HCT116 (cell line): Measurements from ENCODE around the gene SAYSD1. TPM values are rescaled to one million over a fixed set of nuclear protein-coding genes. Genes with fewer than 3 reads are reported as not detected.

Source experiments
- ATAC-seq: fragments of 200-7000 bp; cut with Tn5 transposase; 2 replicates; pipeline ENCODE4 v1.9.1; 2020; ENCODE audit warnings: mild to moderate bottlenecking, moderate library complexity
- BruUV-seq: library from RNA; stranded (reverse); fragments of 400-500 nt; replicated peaks from 2 replicates; lab custom pipeline; 2021; lab: Mats Ljungman, UMichigan
- CTCF ChIA-PET: fragments of 300-600 bp; sonication (Branson Sonifier 250); formaldehyde crosslinking; loops from one replicate; lab custom pipeline; 2021; ENCODE audit warnings: antibody characterized with exemption; lab: Charles Lee
- POLR2A ChIA-PET: fragments of 300-600, 350-600 bp; sonication (Branson Sonifier 250); formaldehyde crosslinking; loops from one replicate; lab custom pipeline; 2021; ENCODE audit warnings: antibody characterized with exemption; lab: Charles Lee
- RAD21 ChIA-PET, 2 experiments: fragments of 300-600 bp; sonication (Branson Sonifier 250); formaldehyde crosslinking; loops; one replicate each; lab custom pipeline; 2023; ENCODE audit warnings: low total read pairs in 2 of 2; ENCODE audit not compliant: uncharacterized antibody in 2 of 2, unreplicated experiment in 2 of 2, low non-redundant PET in 1 of 2; lab: Charles Lee
- DNase-seq: peaks from one replicate; pipeline ENCODE4 v3.0.0-alpha.2; 2010; ENCODE audit warnings: low read depth, low spot score
- H2AFZ ChIP-seq: fragments of 200-600 bp; shearing (Covaris generic), sonication (generic); 2 replicates; pipeline ENCODE4 v1.6.1; 2017; ENCODE audit warnings: low read depth, mixed run types, mixed read lengths, antibody characterized with exemption, low read length; ENCODE audit not compliant: poor library complexity, severe bottlenecking
- H3K27ac ChIP-seq: 2 replicates; pipeline ENCODE4 v1.5.1; 2012; ENCODE audit warnings: low read depth, low read length
- H3K27me3 ChIP-seq: fragments of 200-600 bp; sonication (generic); 2 replicates; pipeline ENCODE4 v1.6.1; 2016; ENCODE audit warnings: mixed run types, low read length, mixed read lengths; ENCODE audit not compliant: insufficient read depth
- H3K36me3 ChIP-seq, 2 experiments: fragments of 200-500 bp in 1 of 2; fragments of 200-600 bp in 1 of 2; sonication (Bioruptor generic) in 1 of 2; sonication (generic) in 1 of 2; 2 replicates each; pipeline versions ENCODE4 v1.5.1 to v1.6.1; 2014 to 2016; ENCODE audit warnings: low read length in 2 of 2, inconsistent platforms in 1 of 2, mixed read lengths in 1 of 2, mixed run types in 1 of 2; ENCODE audit not compliant: insufficient read depth in 2 of 2, control insufficient read depth in 1 of 2
- H3K4me1 ChIP-seq, 2 experiments: fragments of 200-600 bp in 1 of 2; sonication (generic) in 1 of 2; 2 replicates each; pipeline versions ENCODE4 v1.5.1 to v1.6.1; 2012 to 2017; ENCODE audit warnings: low read length in 2 of 2, inconsistent platforms in 1 of 2, mild to moderate bottlenecking in 1 of 2, mixed read lengths in 1 of 2, mixed run types in 1 of 2, moderate library complexity in 1 of 2; ENCODE audit not compliant: insufficient read depth in 2 of 2, control insufficient read depth in 1 of 2
- H3K4me2 ChIP-seq: fragments of 200-600 bp; sonication (generic); 2 replicates; pipeline ENCODE4 v1.6.1; 2017; ENCODE audit warnings: mixed run types, low read length, mixed read lengths
- H3K4me3 ChIP-seq, 2 experiments: fragments of 200-600 bp in 1 of 2; sonication (generic) in 1 of 2; replicated peaks in 1 of 2; 2 replicates each; pipeline ENCODE4 v1.5.1; 2011 to 2016; ENCODE audit warnings: low read length in 2 of 2, control low read depth in 1 of 2, low read depth in 1 of 2, mild to moderate bottlenecking in 1 of 2, mixed read lengths in 1 of 2, mixed run types in 1 of 2
- H3K79me2 ChIP-seq: fragments of 200-600 bp; sonication (generic); 2 replicates; pipeline ENCODE4 v1.6.1; 2017; ENCODE audit warnings: mild to moderate bottlenecking, mixed run types, low read length, moderate library complexity, mixed read lengths; ENCODE audit not compliant: insufficient read depth
- H3K9ac ChIP-seq: fragments of 200-600 bp; sonication (generic); 2 replicates; pipeline ENCODE4 v1.6.1; 2016; ENCODE audit warnings: low read length, mixed read lengths
- H3K9me2 ChIP-seq: fragments of 200-600 bp; sonication (generic), shearing (Covaris generic); 2 replicates; pipeline ENCODE4 v1.6.1; 2017; ENCODE audit warnings: mixed run types, mild to moderate bottlenecking, moderate library complexity; ENCODE audit not compliant: insufficient read depth
- H3K9me3 ChIP-seq, 2 experiments: fragments of 200-500 bp in 1 of 2; fragments of 200-600 bp in 1 of 2; sonication (Bioruptor generic) in 1 of 2; sonication (generic) in 1 of 2; 2 replicates each; pipeline ENCODE4 v1.6.1; 2014 to 2017; ENCODE audit warnings: low read length in 2 of 2, mixed read lengths in 2 of 2, inconsistent platforms in 1 of 2, low read depth in 1 of 2, mild to moderate bottlenecking in 1 of 2, mixed run types in 1 of 2, moderate library complexity in 1 of 2; ENCODE audit not compliant: control insufficient read depth in 1 of 2, insufficient read depth in 1 of 2
- H4K20me1 ChIP-seq: fragments of 200-600 bp; sonication (generic), shearing (Covaris generic); 2 replicates; pipeline ENCODE4 v1.6.1; 2017; ENCODE audit warnings: mixed run types, mild to moderate bottlenecking, moderate library complexity; ENCODE audit not compliant: insufficient read depth
- CBX3 ChIP-seq: IDR thresholded peaks from 2 replicates; pipeline ENCODE4 v1.6.1; 2012; ENCODE audit warnings: low read depth
- CTCF ChIP-seq, 3 experiments: fragments of 200-600 bp in 1 of 3; sonication (generic) in 1 of 3; IDR thresholded peaks in 2 of 3; conservative IDR thresholded peaks in 1 of 3; 2 replicates each; pipeline ENCODE4 v1.5.1; 2012 to 2017; ENCODE audit warnings: low read depth in 2 of 3, low read length in 2 of 3, antibody characterized with exemption in 1 of 3, borderline replicate concordance in 1 of 3, control low read depth in 1 of 3, mild to moderate bottlenecking in 1 of 3, mixed read lengths in 1 of 3, mixed run types in 1 of 3, moderate library complexity in 1 of 3; ENCODE audit not compliant: insufficient read depth in 1 of 3
- EGR1 ChIP-seq: IDR thresholded peaks from 2 replicates; pipeline ENCODE4 v1.6.1; 2012; ENCODE audit warnings: low read depth
- ELF1 ChIP-seq: IDR thresholded peaks from 2 replicates; pipeline ENCODE4 v1.6.1; 2012; ENCODE audit warnings: low read depth, borderline replicate concordance
- EZH2phosphoT487 ChIP-seq: fragments of 200-600 bp; IDR thresholded peaks from 2 replicates; pipeline ENCODE4 v1.6.1; 2018; ENCODE audit warnings: antibody characterized with exemption, borderline replicate concordance
- JUND ChIP-seq: IDR thresholded peaks from 2 replicates; pipeline ENCODE4 v1.6.1; 2012
- MAX ChIP-seq: IDR thresholded peaks from 2 replicates; pipeline ENCODE4 v1.6.1; 2012
- POLR2AphosphoS5 ChIP-seq: IDR thresholded peaks from 2 replicates; pipeline ENCODE4 v1.6.1; 2011; ENCODE audit warnings: mild to moderate bottlenecking, low read depth, low read length, moderate library complexity
- SIN3A ChIP-seq: IDR thresholded peaks from 2 replicates; pipeline ENCODE4 v1.6.1; 2012; ENCODE audit warnings: low read depth
- SP1 ChIP-seq: IDR thresholded peaks from 2 replicates; pipeline ENCODE4 v1.6.1; 2012; ENCODE audit warnings: low read depth
- TCF7L2 ChIP-seq: IDR thresholded peaks from 2 replicates; pipeline ENCODE4 v1.7.0; 2011; ENCODE audit warnings: borderline replicate concordance, inconsistent platforms; ENCODE audit not compliant: insufficient read depth, insufficient read length; ENCODE audit errors: extremely low read depth
- YY1 ChIP-seq: IDR thresholded peaks from 2 replicates; pipeline ENCODE4 v1.6.1; 2011; ENCODE audit warnings: low read length, low read depth, moderate library complexity, mild to moderate bottlenecking; ENCODE audit not compliant: insufficient replicate concordance; ENCODE audit errors: extremely low read depth
- ZNF274 ChIP-seq: fragments of 200-500 bp; sonication (Bioruptor generic); IDR thresholded peaks from 2 replicates; pipeline ENCODE4 v1.6.1; 2014; ENCODE audit warnings: mild to moderate bottlenecking, low read depth, low read length, inconsistent platforms
- intact Hi-C: fragments of 100-400 bp; cut with micrococcal nuclease; formaldehyde crosslinking; loops from 2 replicates; pipeline ENCODE4 v1.10.0; 2022
- total RNA-seq: library from RNA; stranded (reverse); gene quantifications from one replicate; pipeline ENCODE4 v1.2.1, GENCODE V29; 2021; ENCODE audit not compliant: unreplicated experiment
- TF ChIP-seq, protein P1 (sequence below): IDR thresholded peaks from 2 replicates; pipeline ENCODE4 v1.6.1; 2011; ENCODE audit warnings: mild to moderate bottlenecking, low read length, moderate library complexity; ENCODE audit not compliant: insufficient replicate concordance; ENCODE audit errors: extremely low read depth
- TF ChIP-seq, protein P2 (sequence below): IDR thresholded peaks from 2 replicates; pipeline ENCODE4 v1.6.1; 2012; ENCODE audit warnings: low read depth

The SAYSD1 gene
- total RNA-seq, 1 experiment from 2014 or later, result 10.1 TPM

GRCh38 chr6:39056191-39056590 lies 58.8 kb downstream of the SAYSD1 start:
- no TSS peak for BruUV-seq
- no peak for TF ChIP-seq CBX3
- TF ChIP-seq EZH2phosphoT487, result no peak
- TF ChIP-seq ZNF274, result no peak
- no peak for TF ChIP-seq TCF7L2
- no peak for TF ChIP-seq POLR2AphosphoS5
- no peak for TF ChIP-seq YY1
- no peak for TF ChIP-seq SP1
- TF ChIP-seq, protein P1, sequence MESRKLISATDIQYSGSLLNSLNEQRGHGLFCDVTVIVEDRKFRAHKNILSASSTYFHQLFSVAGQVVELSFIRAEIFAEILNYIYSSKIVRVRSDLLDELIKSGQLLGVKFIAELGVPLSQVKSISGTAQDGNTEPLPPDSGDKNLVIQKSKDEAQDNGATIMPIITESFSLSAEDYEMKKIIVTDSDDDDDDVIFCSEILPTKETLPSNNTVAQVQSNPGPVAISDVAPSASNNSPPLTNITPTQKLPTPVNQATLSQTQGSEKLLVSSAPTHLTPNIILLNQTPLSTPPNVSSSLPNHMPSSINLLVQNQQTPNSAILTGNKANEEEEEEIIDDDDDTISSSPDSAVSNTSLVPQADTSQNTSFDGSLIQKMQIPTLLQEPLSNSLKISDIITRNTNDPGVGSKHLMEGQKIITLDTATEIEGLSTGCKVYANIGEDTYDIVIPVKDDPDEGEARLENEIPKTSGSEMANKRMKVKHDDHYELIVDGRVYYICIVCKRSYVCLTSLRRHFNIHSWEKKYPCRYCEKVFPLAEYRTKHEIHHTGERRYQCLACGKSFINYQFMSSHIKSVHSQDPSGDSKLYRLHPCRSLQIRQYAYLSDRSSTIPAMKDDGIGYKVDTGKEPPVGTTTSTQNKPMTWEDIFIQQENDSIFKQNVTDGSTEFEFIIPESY, result no peak
- no peak for TF ChIP-seq ELF1
- no peak for TF ChIP-seq MAX
- TF ChIP-seq EGR1, result no peak
- TF ChIP-seq, protein P2, sequence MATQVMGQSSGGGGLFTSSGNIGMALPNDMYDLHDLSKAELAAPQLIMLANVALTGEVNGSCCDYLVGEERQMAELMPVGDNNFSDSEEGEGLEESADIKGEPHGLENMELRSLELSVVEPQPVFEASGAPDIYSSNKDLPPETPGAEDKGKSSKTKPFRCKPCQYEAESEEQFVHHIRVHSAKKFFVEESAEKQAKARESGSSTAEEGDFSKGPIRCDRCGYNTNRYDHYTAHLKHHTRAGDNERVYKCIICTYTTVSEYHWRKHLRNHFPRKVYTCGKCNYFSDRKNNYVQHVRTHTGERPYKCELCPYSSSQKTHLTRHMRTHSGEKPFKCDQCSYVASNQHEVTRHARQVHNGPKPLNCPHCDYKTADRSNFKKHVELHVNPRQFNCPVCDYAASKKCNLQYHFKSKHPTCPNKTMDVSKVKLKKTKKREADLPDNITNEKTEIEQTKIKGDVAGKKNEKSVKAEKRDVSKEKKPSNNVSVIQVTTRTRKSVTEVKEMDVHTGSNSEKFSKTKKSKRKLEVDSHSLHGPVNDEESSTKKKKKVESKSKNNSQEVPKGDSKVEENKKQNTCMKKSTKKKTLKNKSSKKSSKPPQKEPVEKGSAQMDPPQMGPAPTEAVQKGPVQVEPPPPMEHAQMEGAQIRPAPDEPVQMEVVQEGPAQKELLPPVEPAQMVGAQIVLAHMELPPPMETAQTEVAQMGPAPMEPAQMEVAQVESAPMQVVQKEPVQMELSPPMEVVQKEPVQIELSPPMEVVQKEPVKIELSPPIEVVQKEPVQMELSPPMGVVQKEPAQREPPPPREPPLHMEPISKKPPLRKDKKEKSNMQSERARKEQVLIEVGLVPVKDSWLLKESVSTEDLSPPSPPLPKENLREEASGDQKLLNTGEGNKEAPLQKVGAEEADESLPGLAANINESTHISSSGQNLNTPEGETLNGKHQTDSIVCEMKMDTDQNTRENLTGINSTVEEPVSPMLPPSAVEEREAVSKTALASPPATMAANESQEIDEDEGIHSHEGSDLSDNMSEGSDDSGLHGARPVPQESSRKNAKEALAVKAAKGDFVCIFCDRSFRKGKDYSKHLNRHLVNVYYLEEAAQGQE, result no peak
- TF ChIP-seq SIN3A, result no peak
- no peak for TF ChIP-seq JUND
- TF ChIP-seq CTCF (IDR thresholded peaks at IDR 0.05 in 2 of 3, conservative IDR thresholded peaks at IDR 0.05 in 1 of 3; ENCODE audit: borderline replicate concordance in 1 of 3, insufficient read depth in 1 of 3, low read depth in 2 of 3, low read length in 2 of 3), result no peak
- H3K9me2 ChIP-seq, result no peaks in the 10 kb centered on the region

More at GRCh38 chr6:39056191-39056590, 58.8 kb downstream of the SAYSD1 start:
- Histone ChIP-seq H3K9ac (no peak overlapping the region), H3K27me3 (peaks cover 27% of the 10 kb centered on the region), H2AFZ (no peak overlapping the region), H3K4me1 (no peaks in the 10 kb centered on the region), H3K79me2 (no peaks in the 10 kb centered on the region), H3K9me3 (no peaks in the 10 kb centered on the region), H3K36me3 (no peaks in the 10 kb centered on the region), H3K4me3 (no peak overlapping the region), H4K20me1 (no peaks in the 10 kb centered on the region), H3K4me2 (no peak overlapping the region), H3K27ac (no peak overlapping the region)
- POLR2A ChIA-PET, result no interaction called here
- RAD21 ChIA-PET, result no interaction called here
- intact Hi-C loops, result no loop called here
- DNase-seq (no peak), ATAC-seq (no peak)
- CTCF ChIA-PET, result no interaction called here
